Fibroblast of mammary gland (primary cell): ENCODE results near the gene PAPPA2.
A peak's percentile ranks its signal among the peaks of the same experiment; 100 is the strongest.
"Not testable (repeated sequence)": the region's sequence is repeated elsewhere in the genome, so short reads cannot be mapped to it uniquely, and the experiment has no call there.

Experiments
- DNase-seq: peaks from one replicate; pipeline ENCODE4 v3.0.0-alpha.2; 2010; ENCODE audit warnings: low read depth
- H3K4me3 ChIP-seq: 2 replicates; pipeline ENCODE4 v1.5.1; 2011; ENCODE audit warnings: low read depth, mild to moderate bottlenecking, low read length, moderate library complexity; ENCODE audit not compliant: control insufficient read depth
- TF ChIP-seq, protein P1 (sequence below): conservative IDR thresholded peaks from 2 replicates; pipeline ENCODE4 v1.5.1; 2011; ENCODE audit warnings: low read depth, low read length, inconsistent platforms; ENCODE audit not compliant: control insufficient read depth, insufficient read depth

Gene PAPPA2

DNA sequence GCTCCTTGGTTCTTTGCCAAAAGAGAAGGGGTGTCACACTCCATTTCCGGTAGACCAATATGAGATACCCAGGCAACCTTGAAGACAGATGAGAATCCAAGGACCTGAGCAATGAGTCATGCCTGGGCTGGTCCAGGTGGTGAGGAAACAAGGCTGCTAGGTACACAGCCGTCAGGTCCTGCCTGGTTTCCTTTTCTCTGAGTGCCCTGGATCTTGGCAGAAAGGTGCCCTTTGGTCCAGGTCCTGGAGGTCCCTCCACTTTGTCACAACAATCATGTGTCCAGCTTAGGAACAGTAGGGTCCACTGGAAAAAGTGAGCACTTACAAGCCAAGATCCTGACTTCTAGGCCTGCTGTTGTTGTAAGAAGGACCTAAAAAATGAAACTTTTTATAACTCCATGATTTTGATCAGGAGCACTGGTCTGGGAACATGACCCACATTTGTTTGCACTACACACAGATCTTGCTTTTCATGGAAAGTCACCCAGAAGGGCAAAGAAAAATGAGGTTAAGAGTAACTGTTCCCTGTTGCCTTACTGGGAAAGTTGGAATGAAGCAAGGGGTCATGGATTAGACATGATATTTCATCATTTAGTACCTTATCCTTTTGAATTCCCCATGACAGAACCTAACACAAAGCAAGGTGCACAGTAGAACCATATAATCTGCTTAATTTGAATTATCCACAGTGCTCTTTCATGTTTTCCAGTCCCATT is 94.7 kb downstream of the PAPPA2 start:
- no peak for DNase-seq
- TF ChIP-seq, protein P1, sequence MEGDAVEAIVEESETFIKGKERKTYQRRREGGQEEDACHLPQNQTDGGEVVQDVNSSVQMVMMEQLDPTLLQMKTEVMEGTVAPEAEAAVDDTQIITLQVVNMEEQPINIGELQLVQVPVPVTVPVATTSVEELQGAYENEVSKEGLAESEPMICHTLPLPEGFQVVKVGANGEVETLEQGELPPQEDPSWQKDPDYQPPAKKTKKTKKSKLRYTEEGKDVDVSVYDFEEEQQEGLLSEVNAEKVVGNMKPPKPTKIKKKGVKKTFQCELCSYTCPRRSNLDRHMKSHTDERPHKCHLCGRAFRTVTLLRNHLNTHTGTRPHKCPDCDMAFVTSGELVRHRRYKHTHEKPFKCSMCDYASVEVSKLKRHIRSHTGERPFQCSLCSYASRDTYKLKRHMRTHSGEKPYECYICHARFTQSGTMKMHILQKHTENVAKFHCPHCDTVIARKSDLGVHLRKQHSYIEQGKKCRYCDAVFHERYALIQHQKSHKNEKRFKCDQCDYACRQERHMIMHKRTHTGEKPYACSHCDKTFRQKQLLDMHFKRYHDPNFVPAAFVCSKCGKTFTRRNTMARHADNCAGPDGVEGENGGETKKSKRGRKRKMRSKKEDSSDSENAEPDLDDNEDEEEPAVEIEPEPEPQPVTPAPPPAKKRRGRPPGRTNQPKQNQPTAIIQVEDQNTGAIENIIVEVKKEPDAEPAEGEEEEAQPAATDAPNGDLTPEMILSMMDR = no peak

DNA sequence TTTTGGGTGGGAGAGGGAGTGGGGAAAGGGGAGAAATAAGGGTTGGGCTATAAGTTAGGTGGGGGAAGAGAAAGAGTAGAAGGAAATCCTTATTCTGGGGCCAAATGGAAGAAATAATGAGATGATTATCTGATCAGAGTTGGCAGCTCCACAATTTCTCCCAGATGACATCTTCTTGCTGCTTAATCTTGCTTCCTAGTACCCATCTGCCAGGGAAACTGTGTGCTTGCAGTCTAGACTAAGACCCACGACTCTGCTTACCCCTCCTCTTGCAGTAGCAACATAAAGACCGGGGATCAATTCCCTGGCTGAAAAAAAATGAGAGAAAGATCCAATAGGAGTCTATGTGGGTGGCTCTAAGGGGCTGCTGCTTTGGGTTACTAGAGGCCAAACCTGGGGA is 95.6 kb downstream of the PAPPA2 start:
- DNase-seq = no peak
- TF ChIP-seq, protein P1 = no peak
- H3K4me3 ChIP-seq = no peak overlapping the region

More for the DNA sequence above, 94.7 kb downstream of the PAPPA2 start:
- H3K4me3 ChIP-seq = no peak overlapping the region

DNA sequence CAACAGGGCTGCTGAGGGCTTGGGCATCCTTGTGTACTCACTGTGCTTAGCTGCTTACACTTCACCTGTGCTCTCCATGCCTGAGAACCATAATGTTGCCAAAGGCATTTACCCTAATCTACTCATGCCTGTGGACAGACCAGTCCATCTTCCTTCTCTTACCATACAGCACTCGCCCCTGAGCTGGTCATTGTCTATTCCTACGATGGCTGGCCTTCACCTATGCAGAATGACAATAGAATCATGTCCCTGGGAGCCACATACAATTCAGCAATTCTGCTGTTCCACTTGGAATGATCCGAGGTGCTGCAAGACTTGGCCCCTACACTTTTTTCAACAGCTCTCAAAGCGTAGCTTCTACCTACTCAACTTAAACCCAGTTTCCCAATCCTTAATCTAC is 96.5 kb downstream of the PAPPA2 start:
- H3K4me3 ChIP-seq = no peak overlapping the region
- DNase-seq = no peak
- TF ChIP-seq, protein P1 = no peak

DNA sequence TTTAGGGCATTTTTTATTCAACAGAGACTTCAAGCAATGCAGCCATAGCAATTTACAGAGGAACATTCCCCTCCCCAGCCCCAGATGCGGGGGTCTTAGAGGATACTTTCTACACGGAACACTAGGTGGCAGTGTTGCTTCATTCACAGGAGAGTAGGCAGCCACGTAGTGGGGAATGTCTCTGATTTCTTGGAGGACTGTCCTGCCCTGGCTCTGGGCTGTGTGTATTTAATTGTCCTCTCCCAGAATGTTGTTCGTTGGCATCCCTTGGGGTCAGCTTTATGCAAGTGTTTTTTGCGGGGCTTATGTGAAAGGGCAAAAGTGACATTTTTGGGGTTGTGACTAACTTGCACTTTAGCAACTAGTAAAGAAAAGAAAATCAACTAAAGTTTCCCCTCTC is 96.9 kb downstream of the PAPPA2 start:
- DNase-seq = peak; percentile 81
- no peak overlapping the region for H3K4me3 ChIP-seq
- TF ChIP-seq, protein P1 = peak; percentile 95

DNA sequence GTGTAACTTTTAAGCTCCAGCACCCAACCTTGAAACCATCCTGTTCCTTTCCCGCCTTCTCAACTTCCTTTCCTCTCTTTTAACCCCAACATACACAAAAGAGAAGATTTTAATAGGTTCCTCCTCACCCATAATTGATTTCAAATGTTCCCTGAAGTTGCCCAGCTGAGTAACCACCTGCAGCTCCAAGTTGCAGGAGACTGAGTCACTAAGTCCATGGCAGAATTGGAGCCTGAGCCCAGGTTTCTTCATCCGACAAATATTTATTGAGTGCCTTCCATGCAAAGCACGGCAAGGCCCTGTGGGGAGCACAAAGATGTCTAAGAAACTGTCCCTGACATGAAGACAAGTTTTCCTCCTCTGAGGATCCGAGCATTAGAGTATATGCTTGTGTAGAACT is 97.7 kb downstream of the PAPPA2 start:
- DNase-seq = peak; percentile 83
- no peak overlapping the region for H3K4me3 ChIP-seq
- TF ChIP-seq, protein P1 = no peak

DNA sequence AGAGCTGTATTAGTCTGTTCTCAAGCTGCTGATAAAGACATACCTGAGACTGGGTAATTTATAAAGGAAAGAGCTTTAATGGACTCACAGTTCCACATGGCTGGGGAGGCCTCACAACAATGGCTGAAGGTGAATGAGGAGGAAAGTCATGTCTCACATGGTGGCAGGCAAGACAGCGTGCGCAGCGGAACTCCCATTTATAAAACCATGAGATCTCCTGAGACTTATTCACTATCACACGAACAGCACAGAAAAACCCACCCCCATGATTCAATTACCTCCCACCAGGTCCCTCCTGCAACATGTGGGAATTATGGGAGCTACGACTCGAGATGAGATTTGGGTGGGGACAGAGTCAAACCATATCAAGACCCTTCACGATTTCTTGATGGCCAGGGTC is 98.8 kb downstream of the PAPPA2 start:
- not testable (repeated sequence) for DNase-seq, H3K4me3 ChIP-seq

DNA sequence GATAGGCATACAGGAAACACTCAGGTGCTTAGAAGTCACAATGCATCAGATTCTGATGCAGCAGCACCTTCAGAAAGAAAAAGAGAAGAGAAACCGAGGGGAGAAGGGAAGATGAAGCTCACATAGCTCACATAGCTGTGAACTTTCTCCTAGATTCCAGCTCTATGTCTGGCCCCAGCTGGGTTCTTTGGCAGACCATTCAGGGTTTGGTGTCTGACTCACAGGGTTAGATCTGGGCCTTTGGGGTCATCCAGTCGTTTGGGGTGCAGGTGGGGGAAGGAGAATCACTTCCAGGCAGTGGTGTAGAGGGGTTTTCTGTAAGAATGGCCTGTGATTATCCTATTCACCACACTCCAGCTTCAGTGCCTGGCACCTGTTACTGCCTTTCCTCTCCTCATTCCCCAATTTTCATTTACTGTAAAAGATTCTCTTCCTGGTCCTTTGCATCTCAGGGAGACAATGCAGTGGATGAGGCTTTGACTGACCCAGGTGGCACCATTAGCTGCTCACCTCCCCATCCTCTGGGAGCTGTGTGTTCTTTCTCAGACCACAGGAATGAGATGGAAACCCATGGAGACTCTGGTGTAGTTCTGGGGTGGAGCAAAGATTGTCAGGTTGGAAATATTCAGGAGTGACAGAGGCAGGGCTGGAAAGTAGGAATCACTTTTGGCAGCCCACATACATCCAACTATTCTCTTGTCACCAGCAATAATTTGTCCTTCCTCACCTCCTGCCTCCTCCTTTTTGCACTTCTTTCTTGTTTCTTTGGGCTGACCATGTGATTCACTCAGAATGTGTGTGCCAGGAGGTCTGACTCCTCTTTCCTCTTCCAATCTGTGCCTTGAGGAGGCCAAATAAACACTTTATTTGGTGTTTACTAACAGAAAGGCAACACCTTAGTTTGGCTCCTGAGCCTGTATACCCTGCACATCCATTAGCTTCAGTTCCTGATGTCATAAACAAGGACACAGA is 103.3 kb downstream of the PAPPA2 start:
- TF ChIP-seq, protein P1 = no peak
- no peak overlapping the region for H3K4me3 ChIP-seq
- DNase-seq = peak; percentile 77
